Measurements from ENCODE around the gene POLA1.

The POLA1 gene

DNA sequence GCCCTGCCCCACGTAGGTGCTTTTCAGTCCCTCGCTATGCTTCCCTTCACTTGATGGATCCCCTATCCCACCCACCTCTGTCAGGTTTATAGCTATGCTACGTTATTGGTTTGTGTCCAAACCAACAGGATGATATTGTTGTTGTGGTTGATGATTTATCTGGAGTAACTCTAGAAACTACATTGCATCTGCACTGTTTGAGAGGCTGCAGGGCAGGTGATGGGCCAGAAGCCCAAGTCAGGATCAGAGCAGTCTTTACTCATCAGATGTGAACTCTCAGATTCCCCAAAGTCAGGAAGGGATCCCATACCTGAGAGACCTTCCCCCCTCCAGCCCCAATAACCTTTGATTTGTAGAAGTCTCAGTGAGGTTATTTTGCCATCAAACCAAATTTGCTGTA lies 287.3 kb downstream of the POLA1 start:
- no peak for TF ChIP-seq POLR2A (IDR thresholded peaks at IDR 0.05; ENCODE audit: low read depth, low read length)
- DNase-seq (ENCODE audit: insufficient read length, low spot score), result no peak
- no peak for FAIRE-seq

DNA sequence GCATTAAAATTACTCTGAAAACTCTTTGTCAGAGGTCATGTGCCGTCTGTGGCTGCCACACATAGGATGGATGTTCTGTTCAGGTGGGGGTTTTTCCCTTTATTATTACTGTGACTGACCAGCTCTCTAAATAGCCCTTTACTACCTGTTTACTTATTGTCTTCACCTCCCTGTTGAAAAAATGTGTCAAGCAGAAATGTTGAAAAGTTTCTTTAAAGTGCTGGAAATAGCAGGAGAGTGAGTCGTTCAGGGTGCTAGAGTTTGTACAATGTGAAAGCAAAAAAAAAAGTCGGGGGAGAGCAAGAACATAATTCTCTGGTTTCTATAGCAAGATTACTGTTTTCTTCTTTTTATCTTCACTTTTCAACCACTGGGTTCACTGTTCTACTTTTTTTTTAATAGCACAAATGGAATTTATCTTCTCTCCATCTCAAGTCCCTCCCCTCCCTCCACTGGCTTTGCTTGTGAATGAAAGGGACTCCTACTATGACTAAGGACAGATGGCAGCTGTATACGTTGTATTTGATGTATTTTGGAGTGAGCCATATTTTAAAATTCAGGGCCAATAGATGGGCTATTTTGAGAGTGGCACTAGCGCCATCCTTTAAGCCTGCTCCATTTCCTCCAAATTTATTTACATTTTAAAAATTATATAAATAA lies 288.7 kb downstream of the POLA1 start:
- no peak for TF ChIP-seq POLR2A (IDR thresholded peaks at IDR 0.05; ENCODE audit: low read depth, low read length)
- no peak for DNase-seq (ENCODE audit: insufficient read length, low spot score)
- no peak for FAIRE-seq

DNA sequence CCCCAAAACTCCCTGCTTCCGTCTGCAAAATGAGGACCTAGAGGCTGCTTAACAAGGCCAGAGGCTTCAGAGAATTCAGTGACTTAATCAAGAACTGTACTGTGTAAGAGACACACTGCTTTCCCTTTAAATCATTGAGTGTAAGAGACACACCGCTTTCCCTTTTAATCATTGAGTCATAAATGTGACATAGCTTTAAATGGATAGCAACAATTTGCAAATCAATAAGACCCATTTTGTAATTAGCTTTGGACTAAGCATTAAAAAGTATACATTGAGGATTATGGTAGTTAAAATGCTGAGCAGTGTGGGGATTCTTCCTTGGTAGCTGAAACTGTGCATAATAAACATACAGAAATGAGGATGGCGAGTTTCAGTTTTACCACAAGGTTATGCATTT lies 290.2 kb downstream of the POLA1 start:
- no peak for DNase-seq (ENCODE audit: insufficient read length, low spot score)
- no peak for TF ChIP-seq POLR2A (IDR thresholded peaks at IDR 0.05; ENCODE audit: low read depth, low read length)
- no peak for FAIRE-seq

DNA sequence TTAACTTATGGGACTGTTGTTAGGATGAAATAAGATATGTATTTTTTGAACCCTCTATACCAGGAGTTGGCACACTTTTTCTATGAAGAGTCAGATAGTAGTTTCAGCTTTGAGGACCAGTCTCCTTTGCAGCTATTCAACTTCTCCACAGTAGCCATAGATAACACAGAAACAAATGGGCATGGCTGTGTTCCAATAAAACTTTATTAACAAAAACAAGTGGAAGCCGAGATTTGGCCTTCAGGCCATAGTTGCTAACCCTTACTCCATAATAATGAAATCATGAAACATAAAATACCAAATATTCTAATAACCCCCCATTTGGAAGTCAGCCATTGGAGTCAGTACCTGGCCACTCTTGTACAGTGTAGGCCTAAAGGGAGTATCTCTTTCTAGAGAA lies 291.4 kb downstream of the POLA1 start:
- FAIRE-seq (no peak), DNase-seq (ENCODE audit: insufficient read length, low spot score) (no peak)
- TF ChIP-seq POLR2A (IDR thresholded peaks at IDR 0.05; ENCODE audit: low read depth, low read length), result no peak

DNA sequence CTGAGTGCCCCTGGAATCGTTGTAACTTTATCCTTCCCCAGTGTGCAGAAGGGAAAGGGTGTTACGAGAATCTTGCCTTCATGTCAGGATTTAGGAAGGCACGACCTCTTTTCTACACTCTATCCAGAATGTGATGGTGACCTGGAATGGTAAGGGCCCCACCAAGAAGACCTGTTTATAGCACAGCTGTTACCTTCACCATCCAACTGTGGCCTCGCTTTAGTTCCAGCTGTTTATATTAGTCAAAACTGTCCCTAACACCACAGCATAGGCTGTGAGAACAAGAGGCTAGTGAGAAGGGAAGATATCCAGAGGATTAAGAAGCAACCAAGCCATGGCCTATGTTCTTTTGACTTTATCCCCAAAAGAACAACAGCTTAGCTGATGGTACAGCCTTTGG lies 294.0 kb downstream of the POLA1 start:
- no peak for TF ChIP-seq POLR2A (IDR thresholded peaks at IDR 0.05; ENCODE audit: low read depth, low read length)
- DNase-seq (ENCODE audit: insufficient read length, low spot score) (no peak), FAIRE-seq (no peak)

DNA sequence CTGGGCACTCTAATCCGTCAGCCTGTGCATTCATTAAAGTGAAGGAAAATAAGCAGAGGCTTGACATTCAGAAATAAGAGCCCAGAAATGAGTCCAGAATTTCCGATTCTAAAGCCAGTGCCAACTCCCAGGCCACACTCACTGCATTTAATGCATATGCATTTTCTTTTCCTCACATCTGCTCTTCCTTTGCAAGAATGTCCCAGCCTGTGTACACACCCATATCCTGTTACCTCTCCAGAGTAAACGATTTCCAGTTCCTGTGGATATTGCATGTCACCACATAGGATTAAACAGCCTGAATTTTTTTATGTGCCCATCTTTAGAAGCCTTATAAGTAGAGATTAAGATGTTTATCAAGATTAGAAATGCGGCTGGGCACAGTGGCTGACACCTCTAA lies 294.6 kb downstream of the POLA1 start:
- TF ChIP-seq POLR2A (IDR thresholded peaks at IDR 0.05; ENCODE audit: low read depth, low read length), result no peak
- FAIRE-seq (no peak), DNase-seq (ENCODE audit: insufficient read length, low spot score) (no peak)

DNA sequence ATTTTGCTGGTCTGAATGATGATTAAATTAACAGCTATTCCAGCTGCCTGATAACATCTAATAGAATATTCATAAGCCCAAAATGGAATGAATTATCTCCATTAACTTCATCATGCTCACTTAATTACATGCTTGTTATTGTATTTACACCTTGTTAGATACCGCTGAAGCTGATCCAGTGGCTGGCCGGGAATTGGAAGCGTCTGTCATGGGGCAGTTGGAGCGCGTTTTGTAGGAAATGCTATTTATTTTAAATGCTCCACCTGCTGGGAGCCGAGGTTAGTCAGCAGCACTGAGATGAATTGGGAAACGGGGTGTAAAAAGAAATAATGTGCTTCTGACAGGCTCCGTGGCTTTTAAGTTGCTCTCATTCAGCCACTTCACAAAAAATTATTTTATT lies 296.8 kb downstream of the POLA1 start:
- no peak for TF ChIP-seq POLR2A (IDR thresholded peaks at IDR 0.05; ENCODE audit: low read depth, low read length)
- DNase-seq (ENCODE audit: insufficient read length, low spot score) (no peak), FAIRE-seq (no peak)

DNA sequence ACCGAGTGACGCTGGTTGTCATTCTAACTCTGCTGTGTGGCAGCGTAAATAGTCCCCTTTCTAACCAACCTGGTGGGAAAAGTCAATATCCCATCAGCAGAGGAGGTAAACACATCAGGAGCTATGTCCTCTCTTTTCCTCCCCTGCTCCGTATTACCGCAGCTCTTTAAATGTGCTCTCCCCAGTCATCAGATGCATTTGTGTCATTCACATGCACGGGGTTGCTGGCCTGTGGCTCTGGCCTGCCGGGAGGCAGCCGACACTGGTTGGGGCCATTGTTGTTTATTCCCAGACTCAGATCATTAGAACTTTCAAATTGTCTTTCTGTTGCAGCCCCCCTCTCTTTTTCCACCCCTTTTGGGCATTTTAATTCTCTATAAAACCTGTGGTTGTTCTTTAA lies 300.2 kb downstream of the POLA1 start:
- FAIRE-seq (no peak), DNase-seq (ENCODE audit: insufficient read length, low spot score) (no peak)

DNA sequence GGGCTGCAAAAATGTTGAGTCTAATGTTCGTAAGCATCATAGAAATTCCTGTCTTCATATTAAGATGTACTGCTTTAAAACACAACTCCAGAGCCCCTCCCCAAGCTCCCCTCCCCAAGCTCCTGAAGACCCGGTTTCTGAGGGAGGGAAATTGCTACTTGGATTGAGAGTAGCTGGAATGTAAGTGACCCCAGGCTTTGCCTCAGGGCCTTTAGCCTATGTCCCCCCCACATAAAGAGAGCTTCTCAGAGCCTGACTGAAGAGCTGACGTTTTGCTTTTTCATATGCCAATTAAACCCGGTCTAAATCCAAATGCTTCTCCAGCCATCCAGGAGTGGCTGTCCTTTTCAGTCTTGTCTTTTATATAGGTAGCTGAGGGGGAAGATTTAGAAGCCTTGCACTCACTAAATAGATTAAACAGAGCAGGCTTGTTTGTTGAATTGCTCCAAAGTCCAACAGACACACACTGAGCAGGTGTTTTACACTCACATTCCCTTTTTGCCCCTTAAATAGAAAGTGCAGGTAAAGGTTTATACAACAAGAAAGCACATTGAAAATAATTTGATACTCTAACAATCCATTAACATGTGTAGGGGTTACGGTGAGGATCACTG lies 302.5 kb downstream of the POLA1 start:
- TF ChIP-seq POLR2A (IDR thresholded peaks at IDR 0.05; ENCODE audit: low read depth, low read length), result no peak
- DNase-seq (ENCODE audit: insufficient read length, low spot score) (no peak), FAIRE-seq (no peak)

More for the DNA sequence above, 300.2 kb downstream of the POLA1 start:
- TF ChIP-seq POLR2A (IDR thresholded peaks at IDR 0.05; ENCODE audit: low read depth, low read length), result no peak

DNA sequence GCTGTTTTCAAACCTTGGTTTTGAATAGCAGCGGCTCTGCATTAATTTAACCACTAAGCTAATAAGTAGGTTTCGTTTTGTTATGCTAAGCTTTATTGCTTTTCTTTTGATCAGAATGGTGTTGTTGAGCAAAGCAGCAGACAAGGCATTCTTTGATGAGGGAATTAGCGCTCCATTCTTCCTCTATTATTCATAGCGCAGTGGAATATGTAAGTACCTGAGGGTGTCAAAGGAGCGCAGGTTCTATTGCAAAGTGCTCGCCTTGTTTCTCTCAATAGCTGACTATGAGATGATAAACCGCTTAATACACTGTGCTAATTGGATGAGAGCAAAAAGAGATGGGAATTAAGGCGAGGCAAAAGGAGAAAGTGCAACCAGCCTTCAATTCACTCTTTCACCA lies 305.8 kb downstream of the POLA1 start:
- FAIRE-seq (no peak), DNase-seq (ENCODE audit: insufficient read length, low spot score) (no peak)
- no peak for TF ChIP-seq POLR2A (IDR thresholded peaks at IDR 0.05; ENCODE audit: low read depth, low read length)

DNA sequence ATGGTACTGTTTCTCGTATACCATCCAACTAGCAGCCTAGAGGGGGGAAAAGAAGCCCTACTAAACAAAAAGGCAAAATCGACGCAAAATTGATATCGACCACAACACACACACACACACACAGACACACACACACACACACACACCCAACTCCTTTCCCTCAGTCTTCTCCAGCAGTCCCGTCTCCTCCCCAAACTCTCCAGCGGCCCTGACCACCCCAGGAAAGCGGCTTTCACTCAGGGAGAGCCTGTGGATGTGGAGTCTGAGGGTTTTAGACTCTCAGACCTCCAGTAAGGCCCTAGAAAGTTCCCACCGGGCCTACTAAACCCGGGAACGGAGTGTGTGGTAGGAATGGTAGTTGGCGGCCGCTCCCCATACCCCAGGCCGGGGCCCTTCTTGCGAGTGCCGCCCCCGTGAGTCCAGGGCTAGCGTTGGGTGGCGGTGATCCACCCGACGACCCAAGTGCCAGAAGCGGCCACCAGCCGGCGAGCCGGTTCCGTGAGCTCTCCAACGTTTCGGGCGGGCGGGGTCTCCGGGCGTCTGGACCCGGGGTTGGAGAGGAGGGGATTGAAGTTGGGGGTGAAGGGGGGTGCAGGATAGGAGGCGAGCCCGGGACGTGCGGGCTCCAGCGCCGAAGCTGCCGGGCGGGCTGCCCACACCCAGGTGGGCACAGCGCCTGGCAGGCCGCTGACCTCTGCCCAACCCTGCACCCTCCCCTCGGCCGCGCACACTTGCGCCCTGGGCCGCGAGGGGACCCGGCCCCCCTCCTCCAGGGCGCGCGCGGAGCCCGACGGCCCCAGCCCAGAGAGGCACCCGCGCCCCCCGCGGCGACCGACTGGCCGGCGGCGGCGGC lies 308.3 kb downstream of the POLA1 start:
- FAIRE-seq (no peak), DNase-seq (ENCODE audit: insufficient read length, low spot score) (no peak)
- TF ChIP-seq POLR2A (IDR thresholded peaks at IDR 0.05; ENCODE audit: low read depth, low read length), result no peak

DNA sequence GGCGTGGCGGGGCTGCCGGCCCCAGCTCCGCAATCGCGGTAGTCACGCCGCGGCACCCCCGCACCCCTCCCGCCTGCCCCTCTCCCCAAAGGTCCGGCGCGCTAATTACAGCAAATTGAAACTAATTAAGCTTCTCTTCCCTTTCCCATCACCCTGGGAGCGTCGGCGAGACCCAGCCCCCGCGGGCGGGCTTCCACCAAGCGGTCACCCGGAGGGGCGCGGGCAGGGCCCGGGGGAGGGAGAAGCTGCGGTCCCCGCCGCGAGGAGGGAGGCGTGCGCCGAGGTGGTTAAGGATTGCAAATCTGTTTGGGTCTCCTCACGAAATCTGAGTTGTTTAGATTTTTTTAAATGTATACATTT lies 308.9 kb downstream of the POLA1 start:
- TF ChIP-seq POLR2A (IDR thresholded peaks at IDR 0.05; ENCODE audit: low read depth, low read length), result no peak
- FAIRE-seq (no peak), DNase-seq (ENCODE audit: insufficient read length, low spot score) (no peak)

DNA sequence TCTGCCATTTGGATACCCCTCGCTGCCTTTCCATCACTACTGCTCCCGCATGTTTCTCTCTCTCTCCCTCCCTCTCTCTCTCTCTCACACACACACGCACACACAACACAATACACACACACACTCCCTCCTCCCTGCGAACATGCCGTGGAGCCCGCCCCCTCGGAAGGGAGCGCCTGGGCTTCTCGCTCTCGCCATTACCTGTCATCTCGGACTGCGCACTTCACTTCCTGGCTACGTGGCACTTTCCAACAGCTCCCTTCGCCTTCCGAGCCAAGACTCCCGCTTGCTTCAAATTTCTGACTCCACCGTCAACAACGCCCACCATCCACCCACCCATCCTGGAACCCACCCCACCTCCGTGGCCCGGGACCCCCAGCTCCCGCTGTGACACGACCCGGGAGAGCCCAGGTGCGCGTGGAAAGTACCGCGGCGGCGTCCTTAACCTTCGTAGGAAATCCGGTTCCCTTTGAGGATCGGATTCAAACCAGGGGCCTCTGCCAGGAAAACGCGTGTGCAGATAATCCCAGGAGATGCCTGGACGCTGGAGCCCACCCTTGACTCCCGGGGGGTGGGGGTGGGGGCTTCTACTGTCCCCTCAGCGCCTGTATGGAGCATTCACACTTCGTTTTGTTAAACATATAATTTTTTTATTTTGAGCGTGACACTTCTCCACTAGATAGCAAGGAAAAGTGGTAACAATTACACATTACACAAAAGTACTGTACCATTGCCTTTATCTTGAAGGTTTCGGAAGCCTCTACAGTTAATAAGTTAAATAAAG lies 309.5 kb downstream of the POLA1 start:
- FAIRE-seq, result no peak
- DNase-seq (ENCODE audit: insufficient read length, low spot score), result no peak
- TF ChIP-seq POLR2A (IDR thresholded peaks at IDR 0.05; ENCODE audit: low read depth, low read length), result no peak

DNA sequence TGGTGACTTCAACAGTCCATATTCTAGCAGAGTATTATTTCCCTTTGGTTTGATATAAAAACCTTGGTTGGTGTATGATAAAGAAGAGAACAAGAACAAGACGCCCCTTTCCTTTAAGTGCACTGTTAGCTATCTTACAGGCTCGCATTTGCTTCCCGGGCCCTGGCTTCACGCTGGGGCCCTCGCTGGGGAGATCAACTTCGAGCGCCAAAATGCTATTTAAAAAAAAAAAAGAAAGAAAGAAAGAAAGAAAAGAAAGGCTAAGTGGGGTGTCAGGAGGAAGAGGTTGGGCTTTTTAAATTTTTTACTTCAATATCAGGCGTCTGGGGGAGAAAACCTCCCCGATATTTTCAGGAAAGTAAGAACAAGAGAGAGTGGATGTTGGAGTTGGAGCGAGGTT lies 310.3 kb downstream of the POLA1 start:
- no peak for TF ChIP-seq POLR2A (IDR thresholded peaks at IDR 0.05; ENCODE audit: low read depth, low read length)
- DNase-seq (ENCODE audit: insufficient read length, low spot score), result no peak
- no peak for FAIRE-seq

Measured in H54 (cell line).